NCI-H2081 treated with DMSO at 0.1 percent for 48 hours (cell line): ENCODE results near the gene CDH13.

Source experiments
- DNase-seq: peaks from one replicate; lab custom pipeline; 2025; lab: John Stamatoyannopoulos, UW

Gene CDH13

DNA sequence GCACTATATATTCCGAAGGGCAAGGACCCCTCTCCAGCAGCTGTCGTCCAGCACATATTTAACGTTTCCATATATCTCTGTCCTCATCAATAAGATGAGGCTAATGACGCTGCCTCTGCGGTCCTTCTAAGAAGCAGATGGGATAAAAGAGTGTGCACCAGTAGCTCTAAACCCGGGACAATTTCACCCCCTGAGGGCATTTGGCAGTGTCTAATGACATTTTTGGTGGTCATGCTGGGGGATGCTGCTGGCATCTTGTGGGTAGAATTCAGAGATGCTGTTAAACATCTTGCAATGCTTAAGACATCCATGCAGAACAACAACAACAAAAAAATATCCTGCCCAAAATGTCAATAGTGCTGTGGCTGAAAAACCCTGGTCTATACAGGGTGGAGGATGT lies 372.9 kb downstream of the CDH13 start:
- DNase-seq: no peak

DNA sequence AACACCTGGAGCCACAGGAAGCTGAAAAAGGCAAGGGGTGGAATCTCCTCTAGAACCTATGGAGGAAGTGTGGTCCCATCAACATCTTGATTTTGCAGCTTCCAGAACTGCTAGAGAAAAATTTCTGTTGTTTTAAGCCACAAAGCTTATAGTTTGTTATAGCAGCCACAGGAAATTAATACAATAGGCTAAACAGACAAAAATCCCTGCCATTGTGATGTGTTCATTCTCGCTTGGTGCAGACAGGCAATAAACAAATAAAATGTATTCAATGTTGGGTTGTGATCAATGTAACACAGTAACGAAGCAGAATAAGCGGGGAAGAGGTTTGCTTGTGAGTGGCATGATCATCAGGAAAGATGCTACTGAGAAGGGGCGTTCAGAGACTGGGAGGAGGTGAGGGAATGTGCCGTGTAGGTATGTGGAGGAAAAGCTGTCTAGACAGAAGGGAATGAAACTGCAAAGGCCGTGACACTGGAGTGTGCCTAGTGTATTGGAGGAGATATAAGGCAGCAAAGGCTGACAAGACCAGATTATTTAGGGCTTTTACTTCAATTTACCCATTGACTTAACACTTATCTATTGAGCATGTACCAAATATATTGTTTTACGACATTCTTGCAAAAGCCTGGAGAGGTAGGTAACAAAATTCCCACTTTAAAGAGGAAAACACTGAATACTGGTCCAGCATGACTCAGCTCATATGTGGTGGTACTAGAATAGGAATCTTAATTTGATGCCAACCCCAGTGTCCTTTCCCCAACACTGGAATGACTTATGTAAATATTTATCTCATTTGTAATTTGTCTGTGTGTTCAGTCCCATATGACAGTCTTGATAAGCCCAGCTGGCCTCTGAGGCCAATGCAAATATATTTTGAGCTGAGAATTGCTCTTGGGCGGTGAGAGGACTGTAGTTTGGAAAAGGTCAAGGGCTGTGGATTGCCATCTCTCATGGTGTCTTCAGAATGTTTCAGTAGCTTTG lies 375.9 kb downstream of the CDH13 start:
- no peak for DNase-seq

DNA sequence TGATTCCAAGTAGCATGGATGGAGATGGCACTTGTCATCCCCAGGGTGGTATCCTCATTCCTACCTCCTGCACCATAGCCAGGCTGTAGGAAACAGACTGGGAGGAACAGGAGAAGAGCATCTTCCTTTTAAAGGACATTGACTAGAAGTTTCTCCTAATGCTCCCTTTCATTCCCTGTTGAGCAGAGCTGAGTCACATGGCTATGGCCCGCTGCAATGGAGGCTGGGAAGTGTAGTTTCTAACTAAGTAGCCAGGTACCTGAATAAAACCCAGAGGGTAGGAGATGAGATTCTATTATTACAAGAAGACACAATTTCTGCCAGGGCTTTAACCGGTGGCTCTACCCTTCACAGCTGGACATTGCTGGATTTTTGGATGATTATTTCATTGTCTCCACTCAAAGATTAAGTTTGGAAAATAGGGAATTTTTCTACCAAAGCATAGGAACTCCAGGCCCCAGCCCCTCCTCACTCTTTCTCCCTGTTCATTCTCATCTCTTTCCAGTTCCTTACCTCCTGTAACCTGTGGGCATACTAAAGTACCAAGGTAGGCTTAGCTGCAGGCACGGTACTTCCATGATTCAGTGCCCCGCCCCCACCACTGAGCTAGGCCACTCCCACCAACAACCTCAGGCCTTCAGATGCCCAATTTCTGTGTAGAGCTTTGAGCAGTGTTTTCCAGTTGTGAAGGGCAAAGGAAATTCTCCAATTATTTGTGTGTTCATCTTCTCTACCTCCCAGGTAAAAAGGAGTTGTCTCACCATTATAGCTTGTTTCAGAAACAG lies 378.3 kb downstream of the CDH13 start:
- DNase-seq: no peak

DNA sequence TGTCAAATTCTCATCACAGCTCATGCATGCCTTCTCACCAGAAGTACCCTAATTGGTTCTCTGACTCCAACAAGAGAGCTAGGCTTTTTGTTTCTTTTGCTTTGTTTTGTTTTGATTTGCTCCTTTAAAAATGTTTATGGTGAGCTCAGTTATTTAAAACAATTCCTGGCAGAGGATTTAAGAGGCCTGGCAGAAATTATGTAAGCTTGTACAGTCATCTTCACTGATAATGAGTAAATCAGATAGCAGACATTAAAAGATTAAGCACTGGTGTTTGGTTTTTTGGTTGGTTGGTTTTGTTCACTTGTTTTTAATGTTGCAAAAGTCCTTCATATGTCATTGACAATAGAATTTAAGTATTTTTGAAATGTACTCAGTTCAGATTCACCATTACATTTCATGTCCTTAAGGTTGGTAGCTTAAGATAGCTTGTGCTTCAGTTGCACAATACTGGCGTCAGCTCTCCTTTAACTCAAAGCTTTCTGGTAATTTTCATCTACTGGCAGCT lies 378.9 kb downstream of the CDH13 start:
- no peak for DNase-seq

DNA sequence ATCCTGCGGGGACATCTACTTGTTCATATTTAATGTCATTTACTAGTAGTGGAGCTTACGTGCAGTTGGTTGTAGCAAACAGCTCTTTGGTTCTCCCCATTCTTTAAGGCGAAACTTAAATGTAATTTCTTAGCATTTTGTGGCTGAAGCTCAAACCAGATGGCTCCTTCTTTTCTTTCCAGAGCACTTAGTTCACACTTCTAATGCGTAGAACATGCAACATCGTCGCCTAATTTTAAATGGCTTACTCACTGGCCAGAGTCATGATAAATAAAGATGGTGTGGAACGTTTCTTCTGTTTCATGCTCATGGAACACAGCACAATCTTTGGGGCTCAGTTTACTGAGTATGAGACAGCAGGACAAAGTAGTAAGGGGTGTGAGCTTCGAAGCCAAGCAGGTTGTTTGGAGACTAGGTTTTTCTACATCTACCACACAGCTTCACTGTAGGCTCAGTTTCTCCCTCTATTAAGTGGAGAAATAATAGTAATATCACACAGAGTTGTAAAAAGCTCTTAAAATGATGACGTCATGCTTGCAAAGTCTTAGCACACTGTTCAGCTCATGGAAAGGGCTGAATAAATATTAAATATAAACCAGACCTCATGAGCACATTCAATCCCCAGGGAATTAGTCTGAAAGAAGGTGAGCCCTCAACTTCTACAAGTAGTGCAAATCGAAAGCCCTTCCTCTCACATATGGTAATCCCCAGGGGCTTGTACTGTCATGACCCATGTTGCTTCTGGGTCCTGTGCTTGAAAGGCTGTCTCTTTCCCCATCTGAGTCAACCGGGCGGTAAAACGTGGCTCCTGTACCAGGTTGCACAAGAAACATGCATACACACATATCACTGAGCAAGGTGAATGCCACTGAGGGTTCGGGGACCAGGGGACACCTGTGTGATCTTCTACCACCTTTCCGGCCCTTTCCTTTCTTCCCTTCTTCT lies 384.3 kb downstream of the CDH13 start:
- DNase-seq: no peak

DNA sequence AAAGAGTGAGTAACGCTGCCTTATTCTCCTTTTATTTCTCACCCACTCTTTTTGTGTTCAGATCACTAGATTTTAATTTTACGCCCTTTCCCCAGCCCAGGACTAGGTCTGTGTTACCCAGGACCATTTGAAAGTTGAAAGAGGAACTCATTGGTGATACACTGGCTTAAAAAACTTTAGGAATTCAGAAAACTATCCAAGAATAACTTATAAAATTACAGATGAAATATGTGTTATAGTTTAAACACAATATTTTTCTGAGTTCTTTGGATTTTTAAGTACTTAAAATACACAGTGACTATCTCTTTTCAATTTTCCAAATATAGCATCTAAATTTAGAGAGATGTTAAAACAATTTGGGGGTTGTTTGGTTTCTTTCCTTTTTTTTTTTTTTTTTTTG lies 385.2 kb downstream of the CDH13 start:
- no peak for DNase-seq

DNA sequence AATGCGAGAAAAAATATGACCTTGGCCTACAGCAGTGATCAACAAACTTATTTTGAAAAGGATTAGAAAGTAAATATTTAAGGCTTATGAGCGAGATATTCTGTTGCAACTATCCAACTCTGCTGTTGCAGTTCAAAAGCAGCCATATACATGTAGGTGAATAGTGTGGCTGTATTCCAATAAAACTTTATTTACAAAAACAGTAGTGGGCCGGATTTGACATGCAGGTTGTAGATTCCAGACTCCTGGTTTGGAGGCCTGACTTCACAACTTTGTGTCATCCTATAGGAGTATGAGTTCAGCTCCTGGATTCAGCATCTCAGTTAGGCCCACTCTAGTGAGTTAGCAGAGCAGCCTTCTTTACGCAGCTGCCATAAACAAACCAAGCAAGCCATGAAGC lies 386.3 kb downstream of the CDH13 start:
- DNase-seq: no peak

DNA sequence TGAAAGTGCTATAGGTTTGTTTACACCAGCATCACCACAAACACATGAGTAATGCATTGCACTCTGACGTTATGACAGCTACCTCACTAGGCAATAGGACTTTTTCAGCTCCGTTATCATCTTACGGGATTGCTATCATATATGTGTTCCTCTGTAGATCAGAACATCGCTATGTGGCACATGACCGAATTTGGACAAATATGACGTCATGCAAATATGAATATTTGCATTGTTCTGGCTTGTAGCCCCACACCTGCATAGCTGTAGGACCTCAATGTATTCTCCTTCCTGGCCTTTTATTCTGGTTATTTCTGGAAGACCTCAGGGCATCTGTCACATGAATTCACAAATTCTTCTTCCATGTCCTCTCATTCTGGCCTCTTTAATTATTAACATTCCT lies 393.2 kb downstream of the CDH13 start:
- DNase-seq: no peak

DNA sequence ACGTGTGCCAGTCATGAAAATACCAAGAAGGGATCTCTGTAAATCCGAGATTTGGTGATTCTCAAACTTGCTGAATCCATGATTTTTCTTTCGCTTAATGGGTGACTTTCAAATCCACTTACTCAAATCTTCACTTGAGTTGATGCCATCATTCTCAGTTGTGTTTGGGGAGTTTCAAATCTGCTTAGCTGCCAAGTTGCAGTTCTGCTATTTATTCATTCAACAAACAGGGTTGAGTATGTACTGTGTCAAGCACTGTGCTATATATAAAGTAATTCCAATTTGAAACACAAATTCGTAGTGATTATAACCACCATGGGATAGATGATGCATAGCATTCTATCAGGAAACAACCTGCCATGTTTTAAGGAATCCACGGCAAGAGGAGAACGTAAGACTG lies 394.3 kb downstream of the CDH13 start:
- no peak for DNase-seq

DNA sequence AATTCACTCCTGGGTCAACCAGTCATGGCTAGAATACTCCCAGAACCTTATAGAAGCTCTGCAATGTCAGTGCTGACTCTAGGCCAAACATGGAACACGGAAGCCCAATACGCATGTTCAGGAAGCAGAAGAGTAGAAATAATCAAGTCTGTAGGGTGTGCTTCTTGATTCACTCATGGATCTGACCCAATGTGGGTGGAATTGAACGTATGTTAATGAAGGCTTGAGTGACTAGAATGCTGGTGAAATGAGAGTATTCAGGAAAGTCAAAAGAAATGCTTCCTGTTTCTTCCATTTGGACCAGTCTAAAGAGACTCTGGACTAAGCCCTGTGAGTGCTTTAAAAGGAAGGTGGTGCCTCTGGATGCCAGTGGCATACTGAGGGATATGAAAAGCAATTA lies 395.0 kb downstream of the CDH13 start:
- no peak for DNase-seq

DNA sequence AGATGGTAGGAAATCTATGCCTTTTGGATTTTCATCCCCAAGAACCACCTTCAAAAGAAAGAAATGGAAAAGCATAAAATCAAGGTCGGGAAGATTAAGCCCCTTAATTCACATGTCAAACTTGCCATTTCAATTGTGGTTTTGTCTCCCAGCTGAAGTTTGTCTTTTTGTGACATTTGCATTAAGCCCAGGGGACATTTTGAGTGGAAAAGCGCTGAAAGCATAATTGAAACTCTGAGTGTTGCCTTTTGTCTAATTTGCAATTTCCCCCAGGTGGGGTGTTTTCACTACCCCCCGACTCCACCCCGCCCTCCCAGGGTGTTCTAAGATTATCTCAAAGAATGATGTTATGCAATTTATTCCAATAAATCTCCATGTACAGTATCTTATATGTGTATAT lies 396.2 kb downstream of the CDH13 start:
- no peak for DNase-seq

DNA sequence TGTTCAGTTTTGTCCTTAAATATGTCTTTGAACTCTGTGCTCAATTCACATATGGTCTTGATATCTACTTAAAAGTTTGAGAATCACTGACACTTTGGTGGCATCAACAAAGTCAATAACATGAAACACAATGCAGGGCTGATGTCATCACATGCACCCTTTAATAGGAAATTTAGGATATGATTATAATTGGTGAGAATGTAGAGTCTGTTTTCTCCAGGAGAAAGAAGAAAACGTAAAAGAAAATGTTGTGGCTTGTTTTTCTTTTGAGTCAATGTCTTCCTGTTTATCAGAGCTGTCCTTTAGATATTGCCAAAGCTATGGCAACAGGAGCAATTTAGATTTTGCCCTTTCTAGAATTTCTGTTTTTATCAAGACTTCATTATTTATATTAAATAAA lies 396.9 kb downstream of the CDH13 start:
- no peak for DNase-seq

DNA sequence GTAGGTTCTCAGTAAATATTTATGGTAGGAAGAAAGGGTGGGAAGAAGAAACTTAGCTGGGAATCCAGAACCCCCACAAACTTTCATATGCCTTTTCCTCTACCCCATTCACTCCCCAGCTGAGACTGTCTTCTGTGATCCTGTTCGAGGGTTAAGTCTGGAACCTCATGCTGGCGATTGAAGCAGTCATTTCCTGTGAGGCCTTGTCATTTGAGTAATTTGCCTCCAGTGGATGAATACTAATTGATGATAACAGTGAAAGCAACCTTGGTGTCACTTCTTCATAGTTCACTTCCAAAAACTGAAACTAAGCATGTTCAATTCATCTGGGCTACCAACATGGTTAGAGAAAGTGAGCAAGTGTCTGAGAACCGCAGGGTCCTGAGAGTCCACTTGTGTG lies 401.2 kb downstream of the CDH13 start:
- DNase-seq: no peak

DNA sequence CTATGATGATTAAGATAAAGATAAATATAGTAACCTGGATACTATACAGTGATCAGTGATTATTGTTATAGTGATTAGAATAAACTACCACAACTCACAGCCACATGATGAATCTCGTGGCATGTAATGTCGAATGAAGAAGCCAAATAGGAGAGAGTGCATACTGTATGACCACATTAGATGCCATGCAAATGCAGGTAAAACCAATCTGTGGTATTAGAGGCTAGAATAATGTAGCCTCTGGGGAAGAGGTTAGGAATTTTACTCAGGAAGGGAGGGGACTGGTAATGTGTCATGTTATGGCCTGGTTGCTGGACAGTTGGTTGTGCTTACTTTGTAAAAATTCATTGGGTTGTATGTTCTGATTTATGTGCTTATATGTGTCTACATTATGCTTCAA lies 402.7 kb downstream of the CDH13 start:
- no peak for DNase-seq

DNA sequence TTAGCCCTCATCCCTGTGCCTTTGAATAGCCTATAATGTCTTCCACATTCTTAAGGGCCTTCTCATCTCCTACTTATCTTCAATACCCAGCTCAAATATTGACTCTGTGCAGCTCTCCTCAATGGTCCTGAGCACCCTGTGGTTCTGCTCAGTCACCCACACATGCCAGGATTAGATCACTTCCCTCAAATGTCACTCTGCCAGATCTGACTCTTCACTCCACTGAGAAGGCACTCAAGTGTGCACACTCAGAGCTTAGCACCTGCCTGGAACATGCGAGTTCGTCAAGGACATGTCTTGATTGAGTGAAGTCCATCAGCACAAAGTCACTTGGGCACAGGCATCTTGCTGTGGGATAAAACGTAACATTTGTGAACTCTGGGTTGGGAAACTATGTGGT lies 404.8 kb downstream of the CDH13 start:
- no peak for DNase-seq

DNA sequence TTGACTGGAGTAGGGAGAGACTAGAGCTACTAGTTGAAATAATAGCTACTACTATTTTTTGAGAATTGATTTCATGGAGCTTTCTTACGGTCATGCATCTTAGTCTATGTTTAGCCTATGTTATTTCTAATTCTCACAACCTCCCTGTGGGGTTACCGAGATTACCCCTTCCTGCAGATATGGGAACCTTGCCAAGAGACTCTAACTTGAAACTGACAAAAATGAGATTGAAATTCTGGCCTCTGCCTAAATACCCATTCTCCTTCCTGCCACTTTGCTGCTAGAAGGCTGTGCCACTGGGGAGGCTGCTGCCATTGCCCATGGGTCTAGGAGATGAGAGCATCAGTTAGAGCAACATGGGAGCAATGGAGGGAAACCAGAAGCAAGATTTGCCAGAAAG lies 410.3 kb downstream of the CDH13 start:
- DNase-seq: no peak

DNA sequence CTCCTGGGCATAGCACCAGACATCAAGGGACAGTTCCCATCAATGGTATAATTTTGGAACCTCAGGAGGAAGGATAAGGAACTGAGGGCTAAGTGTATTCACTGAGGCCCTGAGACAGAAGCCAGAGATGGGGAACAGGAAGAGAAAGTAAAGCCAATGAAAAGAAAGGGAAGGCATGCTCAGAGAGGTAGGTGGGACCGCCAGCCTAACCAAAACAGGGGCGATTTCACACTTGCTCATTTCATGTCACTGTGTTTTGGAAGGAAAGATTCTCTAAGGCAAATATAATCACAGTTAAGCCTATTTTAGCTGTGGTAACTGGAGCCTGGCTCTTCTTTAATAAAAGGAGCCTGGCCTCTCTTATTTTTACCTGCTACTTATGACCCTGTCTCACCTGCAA lies 411.1 kb downstream of the CDH13 start:
- no peak for DNase-seq

DNA sequence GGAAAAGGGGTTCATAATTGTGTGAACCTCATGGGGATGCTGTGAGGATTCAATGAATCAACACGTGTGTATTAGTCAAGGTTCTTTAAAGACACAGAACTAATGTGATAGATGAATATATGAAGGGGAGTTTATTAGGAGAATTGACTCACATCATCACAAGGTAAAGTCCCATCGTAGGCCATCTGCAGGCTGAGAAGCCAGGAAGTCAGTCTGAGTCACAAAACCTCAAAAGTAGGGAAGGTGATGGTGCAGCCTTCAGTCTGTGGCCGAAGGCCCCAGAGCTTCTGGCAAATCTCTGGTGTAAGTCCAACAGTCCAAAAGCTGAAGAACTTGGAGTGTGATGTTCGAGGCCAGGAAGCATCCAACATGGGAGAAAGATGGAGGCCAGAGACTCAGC lies 413.4 kb downstream of the CDH13 start:
- no peak for DNase-seq

DNA sequence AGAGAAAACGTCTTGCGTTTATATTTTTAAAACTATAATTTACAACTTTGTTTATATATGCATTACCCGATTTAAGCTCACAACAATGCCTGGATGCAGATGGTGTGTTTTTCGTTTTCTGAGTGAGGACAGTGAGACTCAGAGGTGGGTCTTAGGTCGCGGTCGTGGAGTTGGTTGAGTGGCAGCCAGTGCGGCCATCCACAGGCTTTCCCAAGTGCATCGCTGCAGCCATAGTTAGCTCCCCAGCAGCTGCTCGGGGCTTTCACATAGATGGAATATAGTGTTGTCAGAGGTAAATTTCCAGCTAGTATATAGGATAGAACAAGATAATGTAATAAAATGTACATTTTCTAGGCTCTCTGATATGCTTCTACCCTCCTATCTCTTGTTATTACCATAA lies 417.8 kb downstream of the CDH13 start:
- no peak for DNase-seq

DNA sequence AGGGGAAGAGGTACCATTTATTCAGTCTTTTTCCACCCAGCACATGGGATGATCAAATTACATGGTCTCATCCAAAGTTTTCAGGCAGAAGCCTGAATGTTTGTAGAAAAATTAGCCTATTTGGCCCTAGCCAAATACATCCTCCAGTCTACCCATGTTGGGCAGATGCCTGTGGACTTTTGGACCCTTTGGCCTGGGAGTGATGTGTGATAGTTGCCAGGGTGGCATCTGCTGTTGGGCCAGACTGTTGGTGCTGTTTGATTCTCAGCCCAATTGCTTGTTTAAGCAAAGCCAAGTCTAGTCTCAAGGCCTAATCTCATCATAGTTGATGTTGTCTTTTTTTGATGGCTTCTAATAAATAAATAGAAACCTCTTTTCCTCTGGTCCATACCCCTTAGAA lies 419.0 kb downstream of the CDH13 start:
- no peak for DNase-seq

DNA sequence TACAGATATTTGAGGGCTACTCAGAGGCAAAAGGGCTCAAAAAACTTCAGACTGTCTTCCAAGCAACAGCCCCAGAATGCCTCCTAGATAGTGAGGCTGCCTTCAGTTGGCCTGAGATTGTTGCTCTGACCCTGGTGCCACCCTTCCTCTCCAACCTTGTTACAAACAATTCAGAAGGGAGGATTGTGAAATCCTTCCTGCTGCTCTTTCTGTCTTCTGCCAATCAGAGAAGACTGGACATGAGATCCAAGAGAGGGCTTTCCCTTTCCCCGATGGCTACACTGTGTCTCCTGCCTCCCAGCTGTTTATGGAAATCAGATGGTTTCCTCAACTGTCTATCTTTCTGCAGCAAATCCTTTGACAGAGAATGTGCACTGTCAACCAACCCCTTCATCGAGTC lies 419.9 kb downstream of the CDH13 start:
- DNase-seq: no peak

DNA sequence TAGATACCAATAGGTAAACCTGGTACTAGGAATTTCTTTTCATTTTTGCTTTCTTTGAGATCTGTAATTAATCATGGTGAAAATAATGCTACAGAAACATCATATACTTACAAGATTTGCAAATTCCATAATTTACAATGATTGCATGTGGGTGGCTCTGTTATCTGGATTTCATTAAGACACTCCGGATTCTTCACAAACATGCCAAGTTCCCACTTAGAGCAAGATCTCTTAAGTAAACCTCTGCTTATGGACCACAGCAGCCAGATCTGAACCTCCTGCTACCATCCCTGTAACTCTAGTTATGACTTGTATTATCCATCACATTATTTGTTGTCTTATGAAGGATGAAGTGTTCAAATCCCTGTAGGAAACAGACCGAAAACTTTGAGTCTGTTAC lies 424.7 kb downstream of the CDH13 start:
- DNase-seq: no peak
